Activated T-cell treated with anti-CD3 and anti-CD28 coated beads, Interleukin-2, amount 50 U/mL, for 72 hours (primary cell): ENCODE results near the gene CRHBP. TPM values are rescaled to one million over a fixed set of nuclear protein-coding genes. Genes with fewer than 3 reads are reported as not detected.
"Not testable (repeated sequence)": the region's sequence is repeated elsewhere in the genome, so short reads cannot be mapped to it uniquely, and the experiment has no call there.

ENCODE experiments used
- ATAC-seq, 2 donors: fragments of 150-1000 bp; cut with Tn5 transposase; replicated peaks in 1 of 2; 2 replicates each; pipeline ENCODE4 v1.10.0; 2021; ENCODE audit warnings: moderate library complexity in 2 of 2, mild to moderate bottlenecking in 1 of 2
- DNase-seq, 2 donors: peaks; one replicate each; pipeline ENCODE4 v3.0.0; 2021 to 2022; ENCODE audit warnings: mixed read lengths in 1 of 2
- H3K27ac Mint-ChIP-seq: one replicate; pipeline ENCODE4 v1.8.0; 2022; ENCODE audit warnings: mild to moderate bottlenecking, moderate library complexity, mixed read lengths
- H3K27me3 Mint-ChIP-seq: one replicate; pipeline ENCODE4 v1.8.0; 2022; ENCODE audit warnings: low read depth, mixed read lengths
- H3K36me3 Mint-ChIP-seq, 2 donors: one replicate each; pipeline ENCODE4 v1.8.0; 2022; ENCODE audit warnings: mixed read lengths in 2 of 2, mild to moderate bottlenecking in 1 of 2; ENCODE audit not compliant: insufficient read depth in 2 of 2
- H3K4me1 Mint-ChIP-seq: one replicate; pipeline ENCODE4 v1.8.0; 2022; ENCODE audit warnings: low read depth, mixed read lengths
- H3K4me3 Mint-ChIP-seq, 2 donors: one replicate each; pipeline ENCODE4 v1.8.0; 2022; ENCODE audit warnings: mild to moderate bottlenecking in 2 of 2, mixed read lengths in 2 of 2, moderate library complexity in 2 of 2
- H3K9me3 Mint-ChIP-seq, 2 donors: one replicate each; pipeline ENCODE4 v1.8.0; 2022; ENCODE audit warnings: mixed read lengths in 2 of 2
- total RNA-seq, 2 donors: library from RNA; stranded (reverse); gene quantifications; one replicate each; pipeline ENCODE4 v1.2.3, GENCODE V29; 2022

CRHBP gene
- total RNA-seq, 2 donors from 2014 or later = 0.26 to 0.67 TPM

GRCh38 chr5:76943006-76943405 is 9.8 kb upstream of the CRHBP start:
- H3K9me3 Mint-ChIP-seq = peaks cover 0 to 1% of the 10 kb centered on the region in 2 donors
- peaks cover 10% of the 10 kb centered on the region for H3K4me1 Mint-ChIP-seq
- peaks cover 2% of the 10 kb centered on the region in 2 donors for H3K36me3 Mint-ChIP-seq
- no peak for ATAC-seq
- no peak overlapping the region for H3K4me3 Mint-ChIP-seq
- DNase-seq = no peak
- H3K27me3 Mint-ChIP-seq = peaks cover 23% of the 10 kb centered on the region
- no peak overlapping the region for H3K27ac Mint-ChIP-seq

- peaks cover 0 to 1% of the 10 kb centered on the region in 2 donors for H3K9me3 Mint-ChIP-seq
- H3K27me3 Mint-ChIP-seq = peaks cover 20% of the 10 kb centered on the region
- peaks cover 5% of the 10 kb centered on the region for H3K4me1 Mint-ChIP-seq
- ATAC-seq (no peak), DNase-seq (no peak)
- peaks cover 2% of the 10 kb centered on the region in 2 donors for H3K36me3 Mint-ChIP-seq
- no peak overlapping the region for H3K27ac Mint-ChIP-seq
- H3K4me3 Mint-ChIP-seq = no peak overlapping the region
Observed at GRCh38 chr5:76944638-76945037, 8.2 kb upstream of the CRHBP start.

DNA sequence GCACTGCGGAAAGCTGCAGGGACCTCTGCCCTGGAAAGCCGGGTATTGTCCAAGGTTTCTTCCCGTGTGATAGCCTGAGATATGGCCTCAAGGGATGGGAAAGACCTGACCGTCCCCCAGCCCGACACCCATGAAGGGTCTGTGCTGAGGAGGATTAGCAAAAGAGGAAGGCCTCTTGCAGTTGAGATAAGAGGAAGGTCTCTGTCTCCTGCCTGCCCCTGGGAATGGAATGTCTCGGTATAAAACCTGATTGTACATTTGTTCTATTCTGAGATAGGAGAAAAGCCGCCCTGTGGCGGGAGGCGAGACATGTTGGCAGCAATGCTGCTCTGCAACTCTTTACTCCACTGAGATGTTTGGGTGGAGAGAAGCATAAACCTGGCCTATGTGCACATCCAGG is 7.6 kb upstream of the CRHBP start:
- not testable (repeated sequence) for ATAC-seq, H3K4me1 Mint-ChIP-seq, H3K4me3 Mint-ChIP-seq, H3K27ac Mint-ChIP-seq, H3K9me3 Mint-ChIP-seq, DNase-seq, H3K36me3 Mint-ChIP-seq
- peaks cover 20% of the 10 kb centered on the region for H3K27me3 Mint-ChIP-seq

GRCh38 chr5:76946090-76946489 is 6.8 kb upstream of the CRHBP start:
- H3K4me1 Mint-ChIP-seq = peaks cover 1% of the 10 kb centered on the region
- DNase-seq (no peak), ATAC-seq (no peak)
- peaks cover 0 to 1% of the 10 kb centered on the region in 2 donors for H3K9me3 Mint-ChIP-seq
- no peak overlapping the region for H3K4me3 Mint-ChIP-seq
- peaks cover 23% of the 10 kb centered on the region for H3K27me3 Mint-ChIP-seq
- H3K27ac Mint-ChIP-seq = no peak overlapping the region
- H3K36me3 Mint-ChIP-seq = no peaks in the 10 kb centered on the region

GRCh38 chr5:76947082-76947503 is 5.8 kb upstream of the CRHBP start:
- Mint-ChIP-seq H3K4me3 (no peak overlapping the region), H3K9me3 (no peaks in the 10 kb centered on the region), H3K27me3 (peaks cover 27% of the 10 kb centered on the region), H3K36me3 (no peaks in the 10 kb centered on the region), H3K27ac (no peak overlapping the region), H3K4me1 (no peaks in the 10 kb centered on the region)
- ATAC-seq (no peak), DNase-seq (no peak)

DNA sequence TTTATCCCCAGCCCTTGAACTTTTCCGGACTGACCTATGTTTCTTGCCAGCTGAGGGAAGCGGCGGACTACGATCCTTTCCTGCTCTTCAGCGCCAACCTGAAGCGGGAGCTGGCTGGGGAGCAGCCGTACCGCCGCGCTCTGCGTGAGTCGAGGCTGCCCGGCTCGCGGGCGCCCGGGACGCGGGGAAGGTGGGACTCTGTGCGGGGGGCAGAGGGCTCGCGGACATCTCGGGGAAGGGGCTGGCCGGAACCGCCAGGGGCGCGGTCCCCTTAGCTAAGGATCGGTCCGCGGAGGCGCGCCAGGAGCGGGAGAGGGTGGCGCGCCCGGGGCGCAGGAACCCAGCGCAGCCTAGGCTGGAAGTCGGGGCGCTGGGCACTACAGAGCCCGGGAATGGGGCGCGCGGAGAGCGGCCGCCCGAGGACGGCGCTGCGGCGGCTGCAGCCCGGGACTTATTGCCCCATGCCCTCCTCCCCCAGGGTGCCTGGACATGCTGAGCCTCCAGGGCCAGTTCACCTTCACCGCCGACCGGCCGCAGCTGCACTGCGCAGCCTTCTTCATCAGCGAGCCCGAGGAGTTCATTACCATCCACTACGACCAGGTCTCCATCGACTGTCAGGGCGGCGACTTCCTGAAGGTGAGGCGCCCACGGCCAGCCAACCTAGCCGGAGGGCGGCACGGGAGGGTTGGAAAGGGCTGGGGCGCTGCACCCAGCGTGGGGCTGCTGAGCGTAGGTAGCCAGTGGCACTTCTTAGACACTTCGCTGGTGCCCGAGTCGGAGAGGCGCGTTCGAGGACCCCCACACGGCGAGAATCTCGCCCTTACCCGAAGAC is 922 bp downstream of the CRHBP start:
- DNase-seq (peak in 1 of 2 donors; percentile 2), ATAC-seq (peak; percentile 22 to 30)
- Mint-ChIP-seq H3K4me1 (peaks cover 10% of the 10 kb centered on the region), H3K27me3 (peaks cover 38% of the 10 kb centered on the region), H3K4me3 (peak overlapping the region; percentile 62), H3K27ac (no peak overlapping the region), H3K9me3 (no peaks in the 10 kb centered on the region), H3K36me3 (no peaks in the 10 kb centered on the region)

DNA sequence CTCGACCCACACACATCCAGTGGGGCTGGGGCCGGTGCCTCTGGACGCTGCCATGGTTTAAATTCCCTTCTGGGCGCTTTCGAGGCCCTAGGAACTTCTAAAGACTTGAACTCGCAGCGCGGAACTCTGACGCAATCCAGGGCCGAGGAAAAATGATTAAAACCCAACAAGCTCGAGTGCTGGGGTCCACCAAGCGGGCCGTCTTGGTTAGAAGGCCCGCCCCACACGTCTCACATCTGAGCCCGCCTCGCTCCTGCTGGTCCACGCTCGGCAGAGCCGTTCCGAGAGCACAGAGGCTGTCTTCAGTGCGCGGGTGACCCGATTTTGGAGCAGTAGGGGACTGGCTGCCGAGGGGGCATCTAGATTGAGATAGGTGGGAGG is 1.5 kb downstream of the CRHBP start:
- Mint-ChIP-seq H3K27me3 (peaks cover 44% of the 10 kb centered on the region), H3K36me3 (no peaks in the 10 kb centered on the region), H3K27ac (no peak overlapping the region), H3K4me3 (peak overlapping the region; percentile 58 to 62), H3K9me3 (no peaks in the 10 kb centered on the region), H3K4me1 (peaks cover 12% of the 10 kb centered on the region)
- ATAC-seq = no peak
- DNase-seq = no peak

DNA sequence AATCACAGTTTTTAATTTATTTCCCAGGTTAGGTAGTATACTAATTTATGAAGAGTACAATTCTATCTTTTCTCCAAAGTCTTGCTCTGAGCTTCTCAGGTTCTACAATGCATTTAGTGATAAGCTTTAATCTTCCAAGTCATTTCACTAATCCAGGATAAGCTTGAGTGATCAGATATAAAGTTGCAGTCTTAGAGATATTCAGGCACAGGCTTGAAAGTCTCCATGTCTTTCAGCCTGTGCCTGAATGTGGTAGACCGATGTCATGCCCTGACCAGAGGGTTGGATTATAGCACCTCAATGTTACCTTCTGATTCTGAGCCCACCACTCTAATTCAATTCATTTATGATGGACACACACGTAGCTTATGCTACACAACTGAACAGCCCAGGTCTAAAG is 3.2 kb downstream of the CRHBP start:
- peaks cover 22% of the 10 kb centered on the region for H3K4me1 Mint-ChIP-seq
- no peaks in the 10 kb centered on the region for H3K9me3 Mint-ChIP-seq
- ATAC-seq (no peak), DNase-seq (no peak)
- H3K36me3 Mint-ChIP-seq = no peaks in the 10 kb centered on the region
- no peak overlapping the region for H3K4me3 Mint-ChIP-seq
- no peak overlapping the region for H3K27ac Mint-ChIP-seq
- H3K27me3 Mint-ChIP-seq = peaks cover 50% of the 10 kb centered on the region

DNA sequence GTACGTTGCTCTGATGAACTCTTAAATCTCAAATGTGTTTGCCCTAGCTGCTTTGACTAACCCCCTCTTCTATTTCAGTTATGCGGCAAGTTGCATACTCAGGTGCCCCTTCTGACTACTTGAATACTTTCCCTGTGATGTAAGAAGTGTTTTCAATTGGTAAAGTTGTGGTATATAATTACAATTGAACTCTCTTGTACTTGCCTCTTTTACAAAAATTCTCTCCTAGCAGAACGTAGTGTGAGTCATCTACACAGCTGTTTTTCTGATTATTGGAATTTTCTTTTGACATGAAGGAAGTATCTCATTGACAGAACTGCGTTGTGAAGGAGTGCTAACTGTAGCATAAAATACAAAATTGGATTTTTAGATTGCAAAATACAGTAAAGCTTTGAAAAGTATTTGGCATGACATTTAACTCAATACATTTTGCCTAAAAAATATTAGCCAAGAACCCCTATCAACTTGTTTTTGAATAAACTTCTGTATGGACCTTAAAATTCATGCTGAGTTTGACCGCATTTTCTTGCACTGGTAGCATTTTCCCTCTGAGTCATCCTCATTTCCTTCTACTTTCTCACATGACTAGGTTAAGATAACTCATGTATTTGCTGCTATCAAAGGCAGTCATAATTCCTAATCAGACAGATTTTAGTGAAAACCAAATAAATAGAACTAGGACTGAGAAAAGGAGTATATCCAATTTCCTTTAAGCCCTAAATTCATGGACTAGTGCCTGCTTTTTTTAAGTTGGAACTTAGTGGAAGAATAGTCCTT is 6.3 kb downstream of the CRHBP start:
- ATAC-seq (peak; percentile 29 to 38), DNase-seq (no peak)
- Mint-ChIP-seq H3K4me1 (peaks cover 19% of the 10 kb centered on the region), H3K27ac (no peak overlapping the region), H3K36me3 (no peaks in the 10 kb centered on the region), H3K4me3 (peak overlapping the region in 1 of 2 donors; percentile 5), H3K27me3 (peaks cover 52% of the 10 kb centered on the region), H3K9me3 (no peaks in the 10 kb centered on the region)

GRCh38 chr5:76960004-76960625 is 7.3 kb downstream of the CRHBP start:
- DNase-seq (peak in 1 of 2 donors; percentile 15), ATAC-seq (peak; percentile 75 to 76)
- Mint-ChIP-seq H3K4me1 (peaks cover 13% of the 10 kb centered on the region), H3K9me3 (no peaks in the 10 kb centered on the region), H3K4me3 (no peak overlapping the region), H3K36me3 (no peaks in the 10 kb centered on the region), H3K27me3 (peaks cover 42% of the 10 kb centered on the region), H3K27ac (no peak overlapping the region)

DNA sequence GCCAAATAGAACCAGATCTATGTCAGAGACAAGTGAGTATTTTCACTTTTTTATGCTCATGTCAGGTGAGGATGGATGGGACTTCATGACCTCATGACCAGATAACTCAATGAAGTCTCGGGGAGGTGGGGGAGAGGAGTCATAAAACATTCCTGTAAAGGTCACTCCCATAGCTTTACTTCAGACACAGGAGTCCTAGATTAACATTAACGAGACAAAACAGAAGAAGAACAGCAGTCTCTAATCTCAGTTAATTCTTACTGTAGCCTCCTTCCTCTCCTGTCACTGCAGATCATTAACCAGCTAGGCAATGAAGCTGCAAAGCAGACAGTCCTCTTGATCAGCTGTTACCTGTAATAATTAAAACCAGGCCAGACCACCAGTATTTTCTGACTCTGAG is 11.2 kb downstream of the CRHBP start:
- Mint-ChIP-seq H3K9me3 (no peaks in the 10 kb centered on the region), H3K4me1 (peaks cover 13% of the 10 kb centered on the region), H3K4me3 (no peak overlapping the region), H3K36me3 (no peaks in the 10 kb centered on the region), H3K27ac (no peak overlapping the region), H3K27me3 (peaks cover 29% of the 10 kb centered on the region)
- no peak for DNase-seq
- ATAC-seq = no peak

DNA sequence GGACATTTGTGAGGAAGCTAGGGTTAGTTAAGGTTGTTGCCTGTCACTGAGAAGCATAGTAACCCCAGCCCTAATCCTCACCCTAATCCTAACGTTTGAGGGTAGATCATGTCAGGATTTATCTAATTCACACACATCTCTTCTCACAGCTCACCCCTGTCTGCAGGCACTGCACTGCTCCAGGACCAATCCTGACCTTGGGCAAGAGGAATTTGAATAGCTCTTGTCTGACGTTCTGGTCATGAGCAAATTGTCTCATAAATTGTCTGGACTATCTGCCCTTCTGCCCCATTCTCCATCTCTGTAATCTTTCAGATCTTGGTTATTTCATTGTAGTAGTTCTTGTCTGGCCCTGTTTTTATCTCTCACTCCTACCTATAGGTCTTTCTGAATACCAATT is 18.7 kb downstream of the CRHBP start:
- DNase-seq (no peak), ATAC-seq (no peak)
- no peaks in the 10 kb centered on the region for H3K4me1 Mint-ChIP-seq
- peaks cover 10% of the 10 kb centered on the region for H3K27me3 Mint-ChIP-seq
- H3K36me3 Mint-ChIP-seq = no peaks in the 10 kb centered on the region
- H3K9me3 Mint-ChIP-seq = no peaks in the 10 kb centered on the region
- no peak overlapping the region for H3K27ac Mint-ChIP-seq
- H3K4me3 Mint-ChIP-seq = no peak overlapping the region

DNA sequence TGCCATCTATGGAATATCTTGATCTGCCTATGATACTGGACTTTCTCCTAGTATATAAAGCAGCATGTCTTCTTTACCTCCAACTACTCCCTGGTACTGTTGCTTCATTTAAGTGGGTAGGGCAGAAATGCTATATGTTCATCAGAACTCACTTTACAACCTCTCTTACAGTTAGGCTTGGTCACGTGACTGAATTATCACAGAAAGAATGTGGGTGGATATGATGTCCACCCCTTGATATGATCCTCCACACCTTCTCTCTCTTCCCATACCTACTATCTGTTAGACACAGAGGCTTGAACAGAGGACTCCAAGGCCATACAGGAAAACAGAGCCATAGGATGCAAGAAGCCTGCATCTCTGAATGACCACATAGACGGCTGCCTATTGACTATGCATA is 19.8 kb downstream of the CRHBP start:
- Mint-ChIP-seq H3K27me3 (peaks cover 10% of the 10 kb centered on the region), H3K36me3 (no peaks in the 10 kb centered on the region)
- no peak for ATAC-seq

More for the DNA sequence above, 19.8 kb downstream of the CRHBP start:
- Mint-ChIP-seq H3K4me1 (no peaks in the 10 kb centered on the region), H3K27ac (no peak overlapping the region), H3K4me3 (no peak overlapping the region), H3K9me3 (no peaks in the 10 kb centered on the region)
- DNase-seq = no peak
